HepG2 (cell line): ENCODE data around the gene SPPL3. TPM values are rescaled to one million over a fixed set of nuclear protein-coding genes. Genes with fewer than 3 reads are reported as not detected.

Experiments used
- ATAC-seq: fragments of 200-7000 bp; cut with Tn5 transposase; 3 replicates; pipeline ENCODE4 v1.9.1; 2020; ENCODE audit warnings: mild to moderate bottlenecking, moderate library complexity
- BruUV-seq: library from RNA; stranded (reverse); fragments of 400-500 nt; replicated peaks from 2 replicates; lab custom pipeline; 2021; lab: Mats Ljungman, UMichigan
- CTCF ChIA-PET: fragments of 300-600 bp; formaldehyde crosslinking; extraction: SDS; loops from one replicate; lab custom pipeline; 2021; ENCODE audit warnings: low total read pairs, inconsistent platforms, low intra/inter-chr PET ratio; lab: Yijun Ruan, JAX
- POLR2A ChIA-PET: fragments of 350-600 bp; sonication (Branson Sonifier 250); formaldehyde crosslinking; loops from one replicate; lab custom pipeline; 2020; ENCODE audit warnings: antibody characterized with exemption, inconsistent platforms; lab: Yijun Ruan, JAX
- DNase-seq: peaks from one replicate; pipeline ENCODE4 v3.0.0-alpha.2; 2015; ENCODE audit warnings: low spot score
- FAIRE-seq: peaks from 3 replicates; lab custom pipeline; 2011; peaks lifted over from hg19 to GRCh38; lab: Jason Lieb, UNC
- H2AFZ ChIP-seq: one replicate; pipeline ENCODE4 v1.6.1; 2011; ENCODE audit warnings: low read length, inconsistent platforms
- H3K27ac ChIP-seq: fragments of 300-600 bp; 3 replicates; pipeline ENCODE4 v1.8.0; 2011; ENCODE audit warnings: mixed run types, mild to moderate bottlenecking, mixed read lengths, low read length, inconsistent platforms; ENCODE audit not compliant: insufficient read depth; ENCODE audit errors: extremely low read length
- H3K27me3 ChIP-seq, 2 experiments: fragments of 200-600 bp in 1 of 2; 2 replicates in 1 of 2; 3 replicates in 1 of 2; pipeline versions ENCODE4 v1.6.0 to v1.8.0; 2011; ENCODE audit warnings: low read length in 2 of 2, mild to moderate bottlenecking in 2 of 2, moderate library complexity in 2 of 2, inconsistent platforms in 1 of 2; ENCODE audit not compliant: insufficient read depth in 2 of 2, control insufficient read depth in 1 of 2
- H3K36me3 ChIP-seq, 2 experiments: fragments of 200-600 bp in 1 of 2; replicated peaks in 1 of 2; 2 replicates in 1 of 2; 3 replicates in 1 of 2; pipeline versions ENCODE4 v1.5.1 to v1.8.0; 2011; ENCODE audit warnings: low read length in 2 of 2, inconsistent platforms in 1 of 2; ENCODE audit not compliant: insufficient read depth in 2 of 2, control insufficient read depth in 1 of 2
- H3K4me1 ChIP-seq: 2 replicates; pipeline ENCODE4 v1.5.1; 2012; ENCODE audit warnings: low read length, inconsistent platforms; ENCODE audit not compliant: insufficient read depth
- H3K4me2 ChIP-seq: 2 replicates; pipeline ENCODE4 v1.6.0; 2011; ENCODE audit warnings: low read depth, low read length, inconsistent platforms
- H3K4me3 ChIP-seq, 3 experiments: fragments of 200-600 bp in 1 of 3; sonication (generic), shearing (Covaris generic) in 1 of 3; replicated peaks in 1 of 3; 2 replicates each; pipeline ENCODE4 v1.5.1; 2011 to 2016; ENCODE audit warnings: low read length in 3 of 3, inconsistent platforms in 2 of 3, low read depth in 2 of 3, mild to moderate bottlenecking in 2 of 3, control low read depth in 1 of 3, mixed read lengths in 1 of 3; ENCODE audit not compliant: insufficient read depth in 1 of 3
- H3K79me2 ChIP-seq: one replicate; pipeline ENCODE4 v1.6.1; 2011; ENCODE audit warnings: low read length, inconsistent platforms; ENCODE audit not compliant: insufficient read depth
- H3K9ac ChIP-seq: 2 replicates; pipeline ENCODE4 v1.6.0; 2011; ENCODE audit warnings: mild to moderate bottlenecking, low read depth, low read length, inconsistent platforms; ENCODE audit not compliant: insufficient read depth
- H3K9me3 ChIP-seq: 2 replicates; pipeline ENCODE4 v1.5.1; 2012; ENCODE audit warnings: mild to moderate bottlenecking, low read length
- H4K20me1 ChIP-seq: 2 replicates; pipeline ENCODE4 v1.6.0; 2011; ENCODE audit warnings: inconsistent platforms, mild to moderate bottlenecking, low read length, moderate library complexity; ENCODE audit not compliant: insufficient read depth
- IKZF4 ChIP-seq: sonication (generic); formaldehyde crosslinking; IDR thresholded peaks from 2 replicates; pipeline ENCODE4 v1.5.1; 2020; ENCODE audit warnings: borderline replicate concordance, mild to moderate bottlenecking, low read depth, missing genetic modification reagents; ENCODE audit errors: not compliant biosample characterization
- KDM4B ChIP-seq: sonication (generic); formaldehyde crosslinking; IDR thresholded peaks from 2 replicates; pipeline ENCODE4 v1.4.0; 2020; ENCODE audit warnings: missing genetic modification reagents
- RAD21 ChIP-seq: fragments of 450-650 bp; formaldehyde crosslinking; IDR thresholded peaks from 2 replicates; pipeline ENCODE4 v1.5.0; 2020; ENCODE audit warnings: mild to moderate bottlenecking
- SP2 ChIP-seq: sonication (generic); formaldehyde crosslinking; IDR thresholded peaks from 2 replicates; pipeline ENCODE4 v1.5.1; 2020; ENCODE audit warnings: mild to moderate bottlenecking, missing genetic modification reagents
- SRSF4 ChIP-seq: fragments of 200-400 bp; formaldehyde crosslinking; IDR thresholded peaks from one replicate; pipeline ENCODE4 v1.6.1; 2018; ENCODE audit warnings: mild to moderate bottlenecking, low read depth, low read length, moderate library complexity; ENCODE audit not compliant: poor library complexity, severe bottlenecking
- SSRP1 ChIP-seq: IDR thresholded peaks from 2 replicates; pipeline ENCODE4 v1.6.1; 2016; ENCODE audit warnings: control low read depth
- TEAD2 ChIP-seq: sonication (generic); formaldehyde crosslinking; IDR thresholded peaks from 2 replicates; pipeline ENCODE4 v1.9.0; 2021; ENCODE audit warnings: missing genetic modification reagents
- ZBTB46 ChIP-seq: sonication (generic); formaldehyde crosslinking; IDR thresholded peaks from 2 replicates; pipeline ENCODE4 v1.4.0; 2020; ENCODE audit warnings: mild to moderate bottlenecking, missing genetic modification reagents, borderline replicate concordance
- ZKSCAN5 ChIP-seq: sonication (generic); formaldehyde crosslinking; IDR thresholded peaks from 2 replicates; pipeline ENCODE4 v1.5.1; 2020; ENCODE audit warnings: mild to moderate bottlenecking, missing genetic modification reagents
- ZNF121 ChIP-seq: sonication (generic); formaldehyde crosslinking; IDR thresholded peaks from 2 replicates; pipeline ENCODE4 v1.5.0; 2020; ENCODE audit warnings: mild to moderate bottlenecking, missing genetic modification reagents
- ZNF124 ChIP-seq: sonication (generic); formaldehyde crosslinking; IDR thresholded peaks from 2 replicates; pipeline ENCODE4 v1.4.0; 2020; ENCODE audit warnings: missing genetic modification reagents
- ZNF232 ChIP-seq: sonication (generic); formaldehyde crosslinking; IDR thresholded peaks from 2 replicates; pipeline ENCODE4 v1.4.0; 2020; ENCODE audit warnings: missing genetic modification reagents, borderline replicate concordance
- ZNF510 ChIP-seq: sonication (generic); formaldehyde crosslinking; IDR thresholded peaks from 2 replicates; pipeline ENCODE4 v1.4.0; 2020; ENCODE audit warnings: low read depth, mild to moderate bottlenecking, missing genetic modification reagents
- ZNF557 ChIP-seq: sonication (generic); formaldehyde crosslinking; IDR thresholded peaks from 2 replicates; pipeline ENCODE4 v1.4.0; 2020; ENCODE audit warnings: missing genetic modification reagents
- WGBS: methylation state at CpG from one replicate; pipeline ENCODE4 v1.1.6; 2017; ENCODE audit warnings: low lambda C conversion rate; 5-methylcytosine and 5-hydroxymethylcytosine counted together
- in situ Hi-C: cut with HindIII; loops from 2 replicates; pipeline ENCODE4 v1.10.0; 2017; ENCODE audit warnings: low pct_unique_long_range_greater_than_20kb; ENCODE audit not compliant: extremely low pct_ligation_motif_present
- intact Hi-C: fragments of 100-400 bp; cut with micrococcal nuclease; formaldehyde crosslinking; loops from one replicate; pipeline ENCODE4 v1.10.0; 2022; ENCODE audit not compliant: unreplicated experiment
- polyA plus RNA-seq, 8 experiments: library from polyadenylated mRNA; depleted of rRNA in 3 of 8; stranded (reverse) in 7 of 8; unstranded in 1 of 8; fragments of >200 nt; fragmentation: Illumina TruSeq in 4 of 8; extraction: Trizol in 4 of 8; gene quantifications; 2 replicates each; pipeline versions ENCODE4 v1.2.1 to v1.2.3, GENCODE V29; 2011 to 2016; ENCODE audit warnings: low read depth in 4 of 8, missing spikeins in 1 of 8, mixed read lengths in 1 of 8; ENCODE audit not compliant: insufficient read depth in 1 of 8
- total RNA-seq, 5 experiments: library from RNA; depleted of rRNA; stranded (reverse); fragments of >200 nt; fragmentation: Illumina TruSeq; extraction: Trizol; gene quantifications; 2 replicates each; pipeline ENCODE4 v1.2.3, GENCODE V29; 2016; ENCODE audit warnings: low read depth in 1 of 5

The SPPL3 gene
- total and polyA plus RNA-seq, 2 of the 13 experiments (the other 11 are each of a cell fraction or from before 2014, with no cell fraction given), result 8.9 to 9.1 TPM

GRCh38 chr12:120791669-120792176, 112.4 kb downstream of the SPPL3 start:
- BruUV-seq, result no TSS peak

More at GRCh38 chr12:120791669-120792176, 112.4 kb downstream of the SPPL3 start:
- TF ChIP-seq TEAD2 (CRISPR knock-in tag), result no peak
- TF ChIP-seq SRSF4, result no peak
- TF ChIP-seq IKZF4 (CRISPR knock-in tag), result no peak
- no peak for TF ChIP-seq ZNF510 (CRISPR knock-in tag)
- no peak for TF ChIP-seq ZNF121 (CRISPR knock-in tag)
- no peak for TF ChIP-seq ZNF124
- TF ChIP-seq ZBTB46, result no peak
- no peak for TF ChIP-seq ZNF232 (CRISPR knock-in tag)
- no peak for TF ChIP-seq KDM4B (CRISPR knock-in tag)
- no peak for TF ChIP-seq ZNF557 (CRISPR knock-in tag)
- no peak for TF ChIP-seq SSRP1 (CRISPR knock-in tag)
- TF ChIP-seq ZKSCAN5 (CRISPR knock-in tag), result no peak
- no peak for TF ChIP-seq RAD21 (CRISPR knock-in tag)
- TF ChIP-seq SP2 (CRISPR knock-in tag), result no peak
- TF ChIP-seq, all 625 proteins: peak for 0
- intact Hi-C loops, result no loop called here
- WGBS, result 97% methylated on average over 2 of the region's 2 CpGs
- Histone ChIP-seq H3K9me3 (peaks cover 7% of the 10 kb centered on the region; the same call in 1 of the 2 replicates), H3K9ac (no peak overlapping the region), H2AFZ (no peak overlapping the region), H3K4me1 (peaks cover 14% of the 10 kb centered on the region; the same call in 1 of the 2 replicates), H3K4me2 (no peak overlapping the region), H4K20me1 (no peaks in the 10 kb centered on the region), H3K36me3 (peaks cover 0 to 3% of the 10 kb centered on the region in 2 experiments; a peak in 4 of 5 replicates), H3K79me2 (no peaks in the 10 kb centered on the region), H3K27me3 (no peaks in the 10 kb centered on the region), H3K27ac (no peak overlapping the region), H3K4me3 (no peak overlapping the region)
- in situ Hi-C loops, result no loop called here
- CTCF ChIA-PET, result no interaction called here
- POLR2A ChIA-PET, result no interaction called here
- FAIRE-seq (no peak), DNase-seq (no peak), ATAC-seq (no peak)
